GM19324 (cell line): ENCODE data around the gene STRAP.

Source experiments
- ATAC-seq: cut with Tn5 transposase; IDR thresholded peaks from one replicate; pipeline ENCODE4 v1.9.1; 2021; ENCODE audit warnings: mild to moderate bottlenecking, moderate library complexity; ENCODE audit not compliant: unreplicated experiment, low FRiP score

Gene STRAP

GRCh38 chr12:15882118-15882971, at the start of gene STRAP:
STRAP (plus strand) TSS chr12:15882387; CDS start chr12:15882708, 321 bp downstream.
- ATAC-seq, result peak; percentile 98

GRCh38 chr12:15834575-15834974, 47.6 kb upstream of the STRAP start:
- ATAC-seq, result no peak

- ATAC-seq, result no peak
Measured at GRCh38 chr12:15837141-15837790, 44.9 kb upstream of the STRAP start.

- ATAC-seq, result no peak
Measured at GRCh38 chr12:15839041-15839440, 43.1 kb upstream of the STRAP start.

GRCh38 chr12:15839682-15840081, 42.5 kb upstream of the STRAP start:
- no peak for ATAC-seq

- no peak for ATAC-seq
Measured at GRCh38 chr12:15842108-15842507, 40.1 kb upstream of the STRAP start.

- no peak for ATAC-seq
Measured at GRCh38 chr12:15846887-15847286, 35.3 kb upstream of the STRAP start.

- no peak for ATAC-seq
Measured at GRCh38 chr12:15848606-15849005, 33.6 kb upstream of the STRAP start.

- ATAC-seq, result no peak
Measured at GRCh38 chr12:15851045-15851620, 31.1 kb upstream of the STRAP start.

- no peak for ATAC-seq
Measured at GRCh38 chr12:15851919-15852318, 30.3 kb upstream of the STRAP start.

GRCh38 chr12:15852383-15852782, 29.8 kb upstream of the STRAP start:
- no peak for ATAC-seq

GRCh38 chr12:15853877-15854276, 28.3 kb upstream of the STRAP start:
- no peak for ATAC-seq

- ATAC-seq, result no peak
Measured at GRCh38 chr12:15854916-15855315, 27.3 kb upstream of the STRAP start.

GRCh38 chr12:15855646-15856045, 26.5 kb upstream of the STRAP start:
- ATAC-seq, result no peak

GRCh38 chr12:15856097-15856982, 25.8 kb upstream of the STRAP start:
- ATAC-seq, result no peak

GRCh38 chr12:15858353-15858752, 23.8 kb upstream of the STRAP start:
- no peak for ATAC-seq

- no peak for ATAC-seq
Measured at GRCh38 chr12:15859116-15859515, 23.1 kb upstream of the STRAP start.

- ATAC-seq, result no peak
Measured at GRCh38 chr12:15861404-15861803, 20.8 kb upstream of the STRAP start.

- ATAC-seq, result no peak
Measured at GRCh38 chr12:15862840-15863239, 19.3 kb upstream of the STRAP start.

- ATAC-seq, result no peak
Measured at GRCh38 chr12:15863372-15863771, 18.8 kb upstream of the STRAP start.

- ATAC-seq, result peak; percentile 77
Measured at GRCh38 chr12:15863984-15864383, 18.2 kb upstream of the STRAP start.
